GM18861 (cell line): ENCODE measurements around the gene ARID1B.
"Not testable (repeated sequence)": the region's sequence is repeated elsewhere in the genome, so short reads cannot be mapped to it uniquely, and the experiment has no call there.

ENCODE experiments used
- ATAC-seq: cut with Tn5 transposase; IDR thresholded peaks from one replicate; pipeline ENCODE4 v1.9.1; 2021; ENCODE audit not compliant: unreplicated experiment

Gene ARID1B

GRCh38 chr6:156928126-156928525, 150.9 kb downstream of the ARID1B start:
- no peak for ATAC-seq

DNA sequence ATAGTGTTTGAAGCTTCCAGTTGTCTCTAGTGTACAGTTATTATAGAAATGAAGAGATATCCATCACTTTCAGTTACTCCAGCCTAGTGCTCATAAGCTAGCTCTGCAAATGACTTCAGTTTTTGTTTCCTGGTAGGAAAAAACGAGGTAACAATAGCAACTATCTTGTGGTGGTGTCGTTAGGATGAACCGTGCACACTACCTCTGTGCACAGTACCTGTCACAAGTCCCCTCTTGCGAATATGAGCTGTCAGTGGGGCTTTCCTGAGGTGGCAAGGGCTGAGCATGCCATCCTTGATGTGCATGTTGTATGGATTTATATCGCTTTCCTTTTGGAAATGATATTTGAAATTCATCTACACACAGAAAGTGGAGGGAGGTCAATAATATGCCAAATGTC, 151.8 kb downstream of the ARID1B start:
- no peak for ATAC-seq

- ATAC-seq = no peak
These were observed 154.1 kb downstream of the ARID1B start for GRCh38 chr6:156931283-156931682.

DNA sequence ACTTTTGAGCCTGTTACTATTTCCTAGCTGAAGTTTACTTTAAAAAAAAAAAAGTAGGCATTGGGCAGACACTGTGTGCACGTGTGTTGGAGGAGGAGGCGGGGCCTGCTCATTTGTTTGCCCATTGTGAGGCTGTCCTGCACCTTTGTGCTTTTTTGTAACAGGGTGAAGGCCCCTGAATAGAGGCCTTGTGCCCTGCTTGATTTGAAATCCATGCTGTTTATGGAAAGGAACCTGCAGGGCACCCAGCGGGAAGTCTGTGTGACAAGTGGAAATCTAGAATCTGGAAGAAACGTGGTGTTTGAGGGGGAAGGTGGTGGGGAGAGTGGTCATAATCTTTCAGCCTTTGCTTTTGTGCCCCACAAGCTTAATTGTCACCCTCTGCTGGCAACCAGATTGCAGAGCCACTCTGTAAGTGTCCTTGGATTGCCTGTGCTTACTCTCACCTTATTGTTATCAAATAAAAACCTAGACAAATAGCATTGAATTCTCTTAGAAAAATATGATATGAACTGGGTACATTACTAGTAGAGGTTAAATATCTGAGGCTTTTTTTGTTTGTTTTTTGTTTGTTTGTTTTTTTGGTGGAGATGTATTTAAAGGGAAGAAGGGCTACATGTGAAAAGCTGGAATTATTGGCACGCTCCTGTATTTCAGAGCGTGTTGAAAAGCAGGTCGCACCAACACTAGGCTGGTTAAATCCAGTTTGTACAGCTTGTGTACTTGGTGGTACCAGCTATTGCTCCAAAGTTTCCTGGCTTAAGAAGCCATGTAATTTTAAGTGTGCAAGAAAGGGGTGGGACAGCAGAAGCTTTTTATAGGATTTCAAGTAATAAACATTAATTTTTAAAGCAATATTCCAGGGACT, 156.3 kb downstream of the ARID1B start:
- no peak for ATAC-seq

DNA sequence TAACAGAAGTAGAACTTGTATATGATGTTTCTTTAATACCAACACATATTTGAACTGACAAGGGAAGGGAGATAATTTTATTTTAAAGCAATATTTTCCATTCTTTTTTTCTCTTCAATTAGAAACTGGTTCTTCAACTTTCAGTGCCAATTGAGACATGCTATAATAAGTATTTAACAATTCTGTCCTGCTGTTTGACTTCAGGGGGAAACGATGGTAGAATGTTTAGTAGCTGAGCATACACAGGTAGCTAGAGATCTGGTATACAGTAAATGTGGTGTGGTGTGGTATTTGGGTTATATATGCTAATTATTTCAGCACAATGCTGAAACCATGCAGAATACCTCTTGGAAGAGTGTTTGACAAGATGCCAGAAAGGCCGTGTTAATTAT, 156.9 kb downstream of the ARID1B start:
- no peak for ATAC-seq

- ATAC-seq = no peak
These were observed 157.8 kb downstream of the ARID1B start for GRCh38 chr6:156935000-156935399.

DNA sequence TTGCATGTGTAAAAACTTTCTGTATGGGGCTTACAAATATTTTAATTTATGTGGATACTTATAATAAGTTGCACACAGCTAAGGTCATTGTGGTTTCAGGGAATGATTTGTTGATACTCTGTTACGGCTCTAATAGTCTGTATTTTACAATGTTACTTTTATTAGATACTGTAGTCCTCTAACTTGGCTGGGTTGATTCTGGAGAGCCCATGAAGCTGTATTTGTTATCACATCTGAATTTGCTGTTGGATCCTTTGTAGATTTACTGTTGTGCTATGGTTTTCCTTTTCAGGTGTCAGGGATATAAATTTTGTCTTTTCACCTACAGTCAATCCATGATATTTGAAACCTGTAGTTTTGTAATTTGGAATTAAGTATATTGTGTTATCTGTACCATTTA, 161.0 kb downstream of the ARID1B start:
- no peak for ATAC-seq

- no peak for ATAC-seq
These were observed 163.0 kb downstream of the ARID1B start for GRCh38 chr6:156940221-156940620.

DNA sequence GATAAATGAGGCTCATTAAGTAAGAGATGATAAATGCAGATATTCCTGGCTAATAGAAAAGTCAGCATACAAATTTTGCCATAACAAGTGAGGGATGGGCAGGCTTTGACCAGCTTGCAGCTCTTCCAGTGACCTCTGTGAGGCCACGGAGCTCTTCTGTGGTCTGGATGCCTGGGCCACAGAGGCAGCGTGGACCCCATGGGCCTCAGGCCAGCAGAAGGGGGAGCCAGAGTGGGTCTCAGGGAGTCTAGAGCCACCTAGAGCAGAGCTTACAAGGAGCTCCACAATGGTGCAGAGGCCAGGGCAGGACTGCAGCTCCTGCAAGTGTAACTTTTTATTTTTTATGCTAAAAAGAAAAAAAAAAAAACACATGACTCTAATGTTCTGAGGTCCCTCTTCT, 165.1 kb downstream of the ARID1B start:
- no peak for ATAC-seq

DNA sequence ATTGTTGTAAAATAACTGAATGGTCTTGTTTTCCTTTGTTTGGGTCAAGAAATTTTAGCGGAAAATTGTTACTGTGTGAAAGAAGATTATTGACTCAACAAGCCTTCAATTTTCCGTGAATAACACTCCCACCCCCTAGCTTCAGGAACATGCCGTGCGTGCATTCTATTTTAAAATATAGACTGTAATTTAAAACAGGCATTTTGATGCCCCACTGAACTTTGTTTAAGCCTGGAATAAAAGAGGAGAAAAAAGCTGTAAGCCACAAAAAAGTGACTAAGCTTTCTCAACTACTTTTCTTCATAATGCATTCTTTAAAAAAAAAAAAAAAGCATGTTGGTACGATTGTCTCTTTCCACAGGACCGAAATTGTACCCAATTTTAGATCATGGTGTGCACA, 166.0 kb downstream of the ARID1B start:
- ATAC-seq = no peak

DNA sequence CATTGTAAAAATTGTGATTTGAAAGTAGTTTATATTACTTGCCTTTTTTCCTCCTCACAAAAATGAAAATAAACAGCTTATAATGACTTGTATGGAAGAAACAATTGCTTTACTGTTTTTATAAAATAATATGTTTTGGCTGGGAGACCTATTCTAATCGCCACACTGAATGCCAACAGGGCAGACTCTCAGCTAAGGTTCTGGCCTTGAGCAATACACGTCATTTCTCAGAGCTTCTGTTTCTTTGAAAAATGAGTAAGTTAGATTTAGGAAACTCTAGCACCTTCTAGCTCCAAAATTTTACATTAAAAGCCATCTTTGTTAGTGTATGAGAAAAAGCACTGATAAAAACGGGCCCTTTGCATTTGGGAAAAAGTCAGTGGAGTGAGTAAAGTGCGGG, 166.6 kb downstream of the ARID1B start:
- ATAC-seq = no peak

GRCh38 chr6:156944412-156944811, 167.2 kb downstream of the ARID1B start:
- ATAC-seq = no peak

DNA sequence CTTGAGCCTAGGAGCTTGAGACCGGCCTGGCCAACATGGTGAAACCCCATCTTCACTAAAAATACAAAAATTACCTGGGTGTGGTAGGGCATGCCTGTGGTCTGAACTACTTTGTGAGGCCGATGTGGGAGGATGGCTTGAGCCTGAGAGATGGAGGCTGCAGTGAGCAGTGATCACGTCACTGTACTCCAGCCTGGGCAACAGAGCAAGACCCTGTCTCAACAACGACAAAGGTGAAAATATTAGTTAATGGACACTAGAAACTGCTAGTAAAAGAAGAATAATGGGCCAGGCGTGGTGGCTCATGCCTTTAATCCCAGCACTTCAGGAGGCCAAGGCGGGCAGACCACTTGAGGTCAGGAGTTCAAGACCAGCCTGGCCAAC, 168.6 kb downstream of the ARID1B start:
- ATAC-seq = not testable (repeated sequence)

GRCh38 chr6:156946370-156946936, 169.3 kb downstream of the ARID1B start:
- ATAC-seq = no peak

GRCh38 chr6:156948277-156948676, 171.1 kb downstream of the ARID1B start:
- no peak for ATAC-seq

GRCh38 chr6:156948807-156949206, 171.6 kb downstream of the ARID1B start:
- ATAC-seq = no peak

DNA sequence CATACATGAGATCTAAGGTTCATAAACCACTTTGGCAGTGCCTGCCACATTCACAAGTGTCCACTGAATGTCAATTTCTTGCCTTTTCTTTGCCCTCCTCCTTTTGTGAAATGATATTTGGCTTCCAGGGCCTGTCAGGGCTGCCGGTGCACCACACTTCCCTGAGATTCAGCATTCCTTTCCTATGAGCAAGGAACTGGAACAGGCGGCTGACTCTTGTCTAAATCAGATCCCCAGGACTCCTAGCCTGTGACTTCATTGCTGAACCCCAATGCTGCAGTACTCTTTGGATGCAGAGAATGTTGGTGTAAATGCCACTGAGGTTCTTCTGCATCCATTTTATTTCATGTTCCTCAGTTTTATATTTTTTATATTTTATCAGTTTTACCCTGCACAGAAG, 172.2 kb downstream of the ARID1B start:
- ATAC-seq = no peak

DNA sequence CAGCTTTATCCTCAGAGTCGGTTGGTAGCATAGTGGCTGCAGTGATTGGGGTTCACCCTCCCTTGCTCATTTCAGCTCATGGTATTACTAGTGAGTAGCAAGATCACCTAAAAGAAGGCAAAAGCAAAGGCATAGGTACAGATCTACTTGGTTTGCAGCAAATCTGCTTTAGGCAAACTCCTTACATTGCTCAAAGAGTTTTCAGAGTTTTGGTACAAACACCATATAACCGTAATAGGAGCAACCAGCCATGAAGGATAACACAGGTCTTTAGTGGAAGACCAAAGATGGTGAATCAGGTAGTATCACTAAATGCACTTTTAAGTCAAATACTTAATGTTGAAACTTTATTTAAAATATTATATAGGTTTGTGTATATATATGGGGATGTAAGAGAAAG, 172.9 kb downstream of the ARID1B start:
- ATAC-seq = no peak

DNA sequence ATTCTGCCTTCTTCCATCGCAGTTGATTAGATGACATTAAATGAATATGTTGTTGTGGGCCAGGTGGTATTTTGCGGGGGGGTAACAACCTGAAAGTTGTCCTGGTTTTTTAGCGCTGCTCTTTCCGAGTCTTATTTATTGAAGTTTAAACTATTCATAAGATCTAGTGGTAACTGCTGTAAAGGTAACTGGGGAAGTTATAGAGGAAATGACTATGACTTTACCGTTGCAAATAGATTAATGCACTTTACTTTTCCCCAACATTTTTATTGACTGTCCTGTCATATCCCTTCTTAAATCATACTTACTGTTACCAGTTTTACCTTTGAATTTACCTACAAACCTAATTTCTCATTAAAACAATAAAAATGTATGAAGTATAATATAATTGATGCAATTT, 173.4 kb downstream of the ARID1B start:
- ATAC-seq = no peak

DNA sequence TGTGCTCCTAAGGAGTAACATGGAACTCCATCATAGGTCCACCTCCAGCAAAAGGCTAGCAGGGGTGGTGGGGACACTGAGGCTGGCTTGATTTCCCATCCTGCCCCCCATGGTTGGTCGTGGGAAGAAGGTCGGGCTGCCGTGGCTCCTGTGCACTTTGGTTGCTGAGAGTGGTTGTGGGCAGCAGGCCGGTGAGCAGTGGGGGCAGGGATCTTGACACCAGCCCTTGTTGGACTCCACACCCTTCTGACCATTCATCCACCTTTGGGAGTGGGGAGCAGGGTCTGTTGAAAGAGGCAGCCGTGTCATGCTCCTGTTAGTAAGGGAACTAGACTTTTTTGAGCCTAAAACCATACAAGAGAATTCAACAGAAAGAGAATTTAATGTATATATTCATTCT, 175.2 kb downstream of the ARID1B start:
- no peak for ATAC-seq

- ATAC-seq = no peak
These were observed 175.9 kb downstream of the ARID1B start for GRCh38 chr6:156953127-156953478.

DNA sequence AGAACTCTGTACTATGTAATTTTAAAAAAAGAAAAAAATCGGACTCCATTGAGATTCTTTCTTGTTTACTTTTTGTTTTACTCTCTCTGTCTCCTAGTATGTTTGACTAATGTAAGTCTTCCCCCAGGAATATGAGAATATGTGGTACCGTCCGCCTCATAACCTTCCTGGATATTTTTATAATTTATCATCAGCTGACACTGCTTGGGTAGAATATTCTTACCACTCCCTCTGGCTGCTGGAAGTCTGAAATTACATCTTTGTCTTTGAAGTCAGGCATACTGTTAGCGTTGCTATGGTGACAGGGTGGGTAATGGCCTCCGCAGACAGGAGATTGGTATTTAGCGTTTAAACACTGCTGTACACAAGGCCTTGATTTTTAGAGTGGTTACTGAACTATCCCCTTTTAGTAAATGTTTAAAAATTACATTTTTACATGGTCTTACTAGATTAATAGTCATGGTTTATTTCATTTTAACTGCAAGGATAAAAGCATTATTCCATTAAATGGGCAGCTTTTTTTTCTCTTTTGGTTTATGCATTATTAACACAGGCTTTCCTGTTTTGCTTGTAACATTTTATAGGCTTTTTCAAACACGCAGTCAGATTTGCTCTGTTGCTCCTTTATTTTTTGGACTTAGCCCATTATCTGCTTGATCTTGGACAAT, 176.4 kb downstream of the ARID1B start:
- no peak for ATAC-seq
